IMR-90 (cell line): ENCODE results near the gene DGKH. TPM values are rescaled to one million over a fixed set of nuclear protein-coding genes. Genes with fewer than 3 reads are reported as not detected.

Source experiments
- ATAC-seq: fragments of 200-7000 bp; cut with Tn5 transposase; 2 replicates; pipeline ENCODE4 v1.9.1; 2020; ENCODE audit warnings: low read depth, mild to moderate bottlenecking, moderate library complexity
- BruUV-seq: library from RNA; stranded (reverse); fragments of 400-500 nt; replicated peaks from 2 replicates; lab custom pipeline; 2021; lab: Mats Ljungman, UMichigan
- CTCF ChIA-PET: fragments of 300-600 bp; formaldehyde crosslinking; extraction: SDS; loops from one replicate; lab custom pipeline; 2021; ENCODE audit warnings: antibody characterized with exemption; lab: Yijun Ruan, JAX
- POLR2A ChIA-PET: fragments of 300-600 bp; sonication (Branson Sonifier 250); formaldehyde crosslinking; loops from one replicate; lab custom pipeline; 2022; ENCODE audit warnings: antibody characterized with exemption; ENCODE audit not compliant: unreplicated experiment; lab: Charles Lee
- DNase-seq: peaks from one replicate; pipeline ENCODE4 v3.0.0; 2013
- H2AFZ ChIP-seq: replicated peaks from 2 replicates; pipeline ENCODE3; 2013; ENCODE audit warnings: low read length, mild to moderate bottlenecking; ENCODE audit not compliant: poor library complexity
- H2AK5ac ChIP-seq: 2 replicates; pipeline ENCODE4 v1.6.1; 2013; ENCODE audit warnings: low read depth, low read length, inconsistent platforms
- H2AK9ac ChIP-seq: replicated peaks from 2 replicates; pipeline ENCODE3; 2013; ENCODE audit warnings: mild to moderate bottlenecking, low read depth, low read length, moderate library complexity; ENCODE audit not compliant: poor library complexity
- H2BK120ac ChIP-seq: 2 replicates; pipeline ENCODE4 v1.6.1; 2013; ENCODE audit warnings: low read depth, low read length, inconsistent platforms
- H2BK15ac ChIP-seq: 3 replicates; pipeline ENCODE4 v1.6.1; 2013; ENCODE audit warnings: low read depth, low read length, inconsistent platforms
- H2BK20ac ChIP-seq: 2 replicates; pipeline ENCODE4 v1.6.1; 2013; ENCODE audit warnings: low read depth, mild to moderate bottlenecking, inconsistent platforms, low read length, moderate library complexity
- H2BK5ac ChIP-seq: 2 replicates; pipeline ENCODE4 v1.6.1; 2013; ENCODE audit warnings: mild to moderate bottlenecking, low read depth, low read length, inconsistent platforms; ENCODE audit not compliant: poor library complexity, severe bottlenecking
- H3K14ac ChIP-seq: replicated peaks from 2 replicates; pipeline ENCODE4 v1.6.1; 2013; ENCODE audit warnings: low read depth, low read length, inconsistent platforms
- H3K18ac ChIP-seq: 2 replicates; pipeline ENCODE4 v1.6.1; 2013; ENCODE audit warnings: low read depth, low read length, control low read depth
- H3K23ac ChIP-seq: 2 replicates; pipeline ENCODE4 v1.6.1; 2013; ENCODE audit warnings: low read depth, low read length, inconsistent platforms
- H3K27ac ChIP-seq: 2 replicates; pipeline ENCODE4 v1.5.1; 2013; ENCODE audit warnings: mild to moderate bottlenecking, control low read depth, low read length; ENCODE audit not compliant: insufficient read depth
- H3K27me3 ChIP-seq: 2 replicates; pipeline ENCODE4 v1.6.1; 2013; ENCODE audit warnings: low read length; ENCODE audit not compliant: control insufficient read depth, insufficient read depth
- H3K36me3 ChIP-seq: 2 replicates; pipeline ENCODE4 v1.6.1; 2013; ENCODE audit warnings: low read length, mixed read lengths; ENCODE audit not compliant: control insufficient read depth, insufficient read depth
- H3K4ac ChIP-seq: 2 replicates; pipeline ENCODE4 v1.6.1; 2013; ENCODE audit warnings: low read depth, low read length, inconsistent platforms
- H3K4me1 ChIP-seq: 2 replicates; pipeline ENCODE4 v1.6.1; 2013; ENCODE audit warnings: low read length, mixed read lengths; ENCODE audit not compliant: control insufficient read depth, insufficient read depth
- H3K4me2 ChIP-seq: 2 replicates; pipeline ENCODE4 v1.6.1; 2013; ENCODE audit warnings: low read depth, mild to moderate bottlenecking, control low read depth, low read length, moderate library complexity
- H3K4me3 ChIP-seq: 2 replicates; pipeline ENCODE4 v1.5.1; 2013; ENCODE audit warnings: low read depth, mild to moderate bottlenecking, control low read depth, low read length, moderate library complexity; ENCODE audit not compliant: insufficient read depth
- H3K56ac ChIP-seq: 2 replicates; pipeline ENCODE4 v1.6.1; 2013; ENCODE audit warnings: low read length, inconsistent platforms; ENCODE audit not compliant: insufficient read depth; ENCODE audit errors: extremely low read depth
- H3K79me1 ChIP-seq, 2 experiments: 2 replicates each; pipeline ENCODE4 v1.6.1; 2013; ENCODE audit warnings: low read length in 2 of 2, inconsistent platforms in 1 of 2, low read depth in 1 of 2
- H3K9ac ChIP-seq: 2 replicates; pipeline ENCODE4 v1.6.1; 2013; ENCODE audit warnings: low read depth, low read length, control low read depth
- H3K9me1 ChIP-seq: 2 replicates; pipeline ENCODE4 v1.6.1; 2013; ENCODE audit warnings: low read length, inconsistent platforms; ENCODE audit not compliant: insufficient read depth
- H3K9me3 ChIP-seq: 2 replicates; pipeline ENCODE4 v1.6.1; 2013; ENCODE audit warnings: low read length; ENCODE audit not compliant: control insufficient read depth, insufficient read depth
- H4K20me1 ChIP-seq: 2 replicates; pipeline ENCODE4 v1.6.1; 2013; ENCODE audit warnings: low read length, inconsistent platforms; ENCODE audit not compliant: insufficient read depth
- H4K5ac ChIP-seq: 2 replicates; pipeline ENCODE4 v1.6.1; 2013; ENCODE audit warnings: mild to moderate bottlenecking, low read depth, low read length, control low read depth
- H4K8ac ChIP-seq, 2 experiments: 2 replicates each; pipeline ENCODE4 v1.6.1; 2013; ENCODE audit warnings: low read depth in 2 of 2, low read length in 2 of 2, control low read depth in 1 of 2, inconsistent platforms in 1 of 2
- H4K91ac ChIP-seq: 2 replicates; pipeline ENCODE4 v1.6.1; 2013; ENCODE audit warnings: low read depth, low read length, inconsistent platforms; ENCODE audit not compliant: insufficient read depth
- BHLHE40 ChIP-seq: fragments of 150-350 bp; IDR thresholded peaks from 2 replicates; pipeline ENCODE4 v1.6.1; 2016; ENCODE audit warnings: mild to moderate bottlenecking, low read depth, low read length
- CEBPB ChIP-seq: IDR thresholded peaks from 2 replicates; pipeline ENCODE4 v1.6.1; 2012; ENCODE audit warnings: low read depth, low read length, improper control_type of control experiment
- CHD1 ChIP-seq: IDR thresholded peaks from 2 replicates; pipeline ENCODE4 v1.6.1; 2012; ENCODE audit warnings: low read depth, low read length, improper control_type of control experiment
- FOS ChIP-seq: fragments of 150-350 bp; IDR thresholded peaks from 2 replicates; pipeline ENCODE4 v1.6.1; 2016; ENCODE audit warnings: low read depth, low read length
- MAFK ChIP-seq: IDR thresholded peaks from 2 replicates; pipeline ENCODE4 v1.6.1; 2012; ENCODE audit warnings: low read depth, low read length, improper control_type of control experiment
- MAZ ChIP-seq: IDR thresholded peaks from 2 replicates; pipeline ENCODE4 v1.6.1; 2012; ENCODE audit warnings: low read depth, mild to moderate bottlenecking, low read length, improper control_type of control experiment, moderate library complexity, borderline replicate concordance
- MXI1 ChIP-seq: IDR thresholded peaks from 2 replicates; pipeline ENCODE4 v1.6.1; 2012; ENCODE audit warnings: low read depth, mild to moderate bottlenecking, low read length, moderate library complexity, borderline replicate concordance
- NFE2L2 ChIP-seq: fragments of 150-350 bp; IDR thresholded peaks from 2 replicates; pipeline ENCODE4 v1.6.1; 2016; ENCODE audit warnings: low read depth, mild to moderate bottlenecking, low read length
- POLR2A ChIP-seq: IDR thresholded peaks from 2 replicates; pipeline ENCODE4 v1.6.1; 2012; ENCODE audit warnings: mild to moderate bottlenecking, low read depth, low read length
- RAD21 ChIP-seq: IDR thresholded peaks from 2 replicates; pipeline ENCODE4 v1.6.1; 2012; ENCODE audit warnings: low read length, improper control_type of control experiment
- RCOR1 ChIP-seq: IDR thresholded peaks from 2 replicates; pipeline ENCODE4 v1.6.1; 2012; ENCODE audit warnings: mild to moderate bottlenecking, low read length, improper control_type of control experiment; ENCODE audit not compliant: insufficient replicate concordance
- RFX5 ChIP-seq: IDR thresholded peaks from 2 replicates; pipeline ENCODE4 v1.8.0; 2012; ENCODE audit warnings: low read depth, mild to moderate bottlenecking, low read length, moderate library complexity
- SMC3 ChIP-seq: fragments of 150-350 bp; IDR thresholded peaks from 2 replicates; pipeline ENCODE4 v1.6.1; 2016; ENCODE audit warnings: low read depth, mild to moderate bottlenecking, antibody characterized with exemption, low read length, moderate library complexity
- WGBS, 2 experiments: methylation state at CpG; one replicate each; pipeline versions ENCODE4 v1.1.5 to v1.1.7; 2013; ENCODE audit warnings: missing lambda C conversion rate in 2 of 2; ENCODE audit not compliant: insufficient read length in 1 of 2; ENCODE audit errors: extremely low coverage in 2 of 2; 5-methylcytosine and 5-hydroxymethylcytosine counted together
- dilution Hi-C: fragments of 300-500 bp; cut with HindIII; formaldehyde crosslinking; loops from one replicate; pipeline ENCODE4 v1.14.3; 2018; ENCODE audit warnings: low sequenced_read_pairs; ENCODE audit not compliant: unreplicated experiment
- in situ Hi-C: fragments of 300-500 bp; cut with MboI; formaldehyde crosslinking; loops from 3 replicates; pipeline ENCODE4 v1.14.3; 2019; ENCODE audit warnings: low sequenced_read_pairs, inconsistent platforms, mixed read lengths
- intact Hi-C: fragments of 100-400 bp; cut with micrococcal nuclease; formaldehyde crosslinking; loops from 2 replicates; pipeline ENCODE4 v1.10.0; 2022
- polyA plus RNA-seq, 3 experiments: library from polyadenylated mRNA; depleted of rRNA; stranded (reverse); fragments of >200 nt; gene quantifications; 2 replicates each; pipeline ENCODE4 v1.2.3, GENCODE V29; 2012; ENCODE audit warnings: low replicate concordance in 1 of 3
- total RNA-seq: library from RNA; depleted of rRNA; stranded (reverse); fragments of >200 nt; gene quantifications from 2 replicates; pipeline ENCODE4 v1.2.3, GENCODE V29; 2012
- TF ChIP-seq, protein P1 (sequence below): fragments of 150-350 bp; IDR thresholded peaks from 2 replicates; pipeline ENCODE4 v1.6.1; 2017; ENCODE audit warnings: mild to moderate bottlenecking, antibody characterized with exemption, low read length, low read depth
- TF ChIP-seq, protein P2 (sequence below): conservative IDR thresholded peaks from 2 replicates; pipeline ENCODE4 v1.5.1; 2012; ENCODE audit warnings: mild to moderate bottlenecking, low read depth, low read length, improper control_type of control experiment

The DGKH gene
- total and polyA plus RNA-seq, 2 of the 4 experiments (the other 2 are of a cell fraction), result 2.0 to 13.4 TPM

DNA sequence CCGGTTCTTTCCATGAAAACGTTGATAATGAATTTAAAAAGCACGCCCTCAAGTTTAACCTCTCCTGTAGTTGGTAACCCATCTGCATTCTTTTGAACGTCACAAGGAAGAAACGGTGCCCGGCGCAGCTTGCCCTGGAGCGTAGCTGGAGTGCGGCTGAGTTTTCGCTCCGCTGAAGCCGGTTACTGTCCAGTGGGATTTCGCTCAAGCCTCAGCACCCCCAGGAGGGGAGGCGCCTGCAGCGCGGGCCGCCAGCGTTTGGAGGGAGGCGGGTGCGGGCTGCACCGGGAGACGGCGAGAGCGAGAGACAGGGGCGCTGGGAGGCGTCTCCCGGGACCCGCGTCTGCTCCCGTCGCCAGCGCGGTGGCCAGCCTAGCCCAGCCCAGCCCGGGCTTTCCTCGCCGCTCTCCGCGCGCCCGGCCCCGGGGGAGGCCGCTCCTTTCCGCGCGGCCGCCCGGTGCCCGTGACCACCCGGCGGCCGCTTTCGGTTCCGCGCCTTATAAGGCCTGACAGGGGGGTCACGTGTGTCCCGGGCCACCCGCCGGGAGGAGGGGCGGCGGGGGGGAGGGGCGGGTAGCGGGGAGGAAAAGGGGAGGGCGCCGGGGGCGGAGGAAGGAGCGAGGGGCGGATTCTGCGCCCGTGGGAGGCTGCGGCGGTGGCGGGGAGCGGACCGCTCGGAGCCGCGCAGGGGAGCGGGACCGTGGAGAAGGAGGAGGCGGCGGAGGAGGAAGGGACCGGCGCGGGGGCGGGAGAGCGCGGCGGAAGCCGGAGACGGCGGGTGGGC, 8.3 kb upstream of the DGKH start:
- CTCF ChIA-PET, result interaction anchor here (1.0 kb wide), 1 partner anchor 372 kb away, joined by 4 read pairs; no protein-coding TSS in a partner anchor
- in situ Hi-C loops, result loop anchor here (10.0 kb wide), 2 partner anchors 75 to 375 kb away; partner anchors contain the start of gene VWA8

More for the DNA sequence above, 8.3 kb upstream of the DGKH start:
- Histone ChIP-seq H3K9me1 (peaks cover 4% of the 10 kb centered on the region; the same call in 1 of the 2 replicates), H4K5ac (0 out of 2 replicates have a peak overlapping the region, but pooled peaks have one; percentile 9), H3K4me3 (peak overlapping the region; percentile 95), H4K8ac (peak overlapping the region in 1 of 2 experiments; percentile 43; a peak in 2 of 4 replicates), H2BK20ac (peak overlapping the region; percentile 31), H3K18ac (peak overlapping the region; percentile 44), H2AK9ac (peak overlapping the region; percentile 89), H3K23ac (peak overlapping the region; percentile 97), H3K4me2 (peak overlapping the region; percentile 90), H4K20me1 (0 out of 2 replicates have a peak, but pooled peaks cover 8% of the 10 kb centered on the region), H3K79me1 (peaks cover 14 to 24% of the 10 kb centered on the region in 2 experiments), H3K9ac (peak overlapping the region; percentile 81), H4K91ac (peak overlapping the region; percentile 4; the same call in 1 of the 2 replicates), H3K56ac (peak overlapping the region; percentile 81), H2BK5ac (peak overlapping the region; percentile 93), H2AFZ (peak overlapping the region; percentile 94), H3K4me1 (peaks cover 8% of the 10 kb centered on the region), H3K36me3 (no peaks in the 10 kb centered on the region), H3K4ac (peak overlapping the region; percentile 76), H3K9me3 (no peaks in the 10 kb centered on the region), H2BK120ac (peak overlapping the region; percentile 78; the same call in 1 of the 2 replicates), H2AK5ac (peak overlapping the region; percentile 18; the same call in 1 of the 2 replicates), H3K14ac (peak overlapping the region; percentile 85), H3K27ac (peak overlapping the region; percentile 71), H2BK15ac (no peak overlapping the region), H3K27me3 (no peaks in the 10 kb centered on the region)
- dilution Hi-C loops (no loop called here), intact Hi-C loops (loop anchor here (2.0 to 10.0 kb wide), 6 partner anchors 39 to 628 kb away; partner anchors contain the start of gene VWA8)
- ATAC-seq, result peak; percentile 87
- POLR2A ChIA-PET, result interaction anchor here (0.6 kb wide), 1 partner anchor 90 kb away, joined by 8 read pairs; no protein-coding TSS in a partner anchor
- no peak for TF ChIP-seq FOS
- TF ChIP-seq, protein P1, sequence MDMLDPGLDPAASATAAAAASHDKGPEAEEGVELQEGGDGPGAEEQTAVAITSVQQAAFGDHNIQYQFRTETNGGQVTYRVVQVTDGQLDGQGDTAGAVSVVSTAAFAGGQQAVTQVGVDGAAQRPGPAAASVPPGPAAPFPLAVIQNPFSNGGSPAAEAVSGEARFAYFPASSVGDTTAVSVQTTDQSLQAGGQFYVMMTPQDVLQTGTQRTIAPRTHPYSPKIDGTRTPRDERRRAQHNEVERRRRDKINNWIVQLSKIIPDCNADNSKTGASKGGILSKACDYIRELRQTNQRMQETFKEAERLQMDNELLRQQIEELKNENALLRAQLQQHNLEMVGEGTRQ, result peak; percentile 87
- TF ChIP-seq POLR2A, result peak; percentile 96
- TF ChIP-seq, protein P2, sequence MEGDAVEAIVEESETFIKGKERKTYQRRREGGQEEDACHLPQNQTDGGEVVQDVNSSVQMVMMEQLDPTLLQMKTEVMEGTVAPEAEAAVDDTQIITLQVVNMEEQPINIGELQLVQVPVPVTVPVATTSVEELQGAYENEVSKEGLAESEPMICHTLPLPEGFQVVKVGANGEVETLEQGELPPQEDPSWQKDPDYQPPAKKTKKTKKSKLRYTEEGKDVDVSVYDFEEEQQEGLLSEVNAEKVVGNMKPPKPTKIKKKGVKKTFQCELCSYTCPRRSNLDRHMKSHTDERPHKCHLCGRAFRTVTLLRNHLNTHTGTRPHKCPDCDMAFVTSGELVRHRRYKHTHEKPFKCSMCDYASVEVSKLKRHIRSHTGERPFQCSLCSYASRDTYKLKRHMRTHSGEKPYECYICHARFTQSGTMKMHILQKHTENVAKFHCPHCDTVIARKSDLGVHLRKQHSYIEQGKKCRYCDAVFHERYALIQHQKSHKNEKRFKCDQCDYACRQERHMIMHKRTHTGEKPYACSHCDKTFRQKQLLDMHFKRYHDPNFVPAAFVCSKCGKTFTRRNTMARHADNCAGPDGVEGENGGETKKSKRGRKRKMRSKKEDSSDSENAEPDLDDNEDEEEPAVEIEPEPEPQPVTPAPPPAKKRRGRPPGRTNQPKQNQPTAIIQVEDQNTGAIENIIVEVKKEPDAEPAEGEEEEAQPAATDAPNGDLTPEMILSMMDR, result 0 out of 2 replicates have a peak, but pooled peaks have one; percentile 10
- TF ChIP-seq CHD1, result no peak
- TF ChIP-seq MXI1, result 0 out of 2 replicates have a peak, but pooled peaks have one; percentile 33
- TF ChIP-seq RFX5, result no peak
- TF ChIP-seq NFE2L2, result no peak
- TF ChIP-seq BHLHE40, result peak; percentile 58
- no peak for TF ChIP-seq MAFK
- no peak for TF ChIP-seq RCOR1
- peak; percentile 27; the same call in 1 of the 2 replicates for TF ChIP-seq SMC3
- peak; percentile 82; the same call in 1 of the 2 replicates for TF ChIP-seq MAZ
- TF ChIP-seq RAD21, result no peak
- no peak for TF ChIP-seq CEBPB
- peak; percentile 86 for DNase-seq
- WGBS, 2 experiments, result 0% methylated on average over 27 of the region's 91 CpGs; no CpG with 5 or more reads in 1 of the 2 experiments
- no TSS peak for BruUV-seq
